NB4 (cell line): Measurements from ENCODE around the gene MROH8.

ENCODE experiments used
- POLR2A ChIP-seq: IDR thresholded peaks from 2 replicates; pipeline ENCODE4 v1.6.1; 2011; ENCODE audit warnings: mild to moderate bottlenecking; ENCODE audit not compliant: insufficient read length; ENCODE audit errors: extremely low read depth
- TF ChIP-seq, protein P1 (sequence below): IDR thresholded peaks from one replicate; pipeline ENCODE4 v1.5.1; 2012; ENCODE audit warnings: low read depth, low read length

DNA sequence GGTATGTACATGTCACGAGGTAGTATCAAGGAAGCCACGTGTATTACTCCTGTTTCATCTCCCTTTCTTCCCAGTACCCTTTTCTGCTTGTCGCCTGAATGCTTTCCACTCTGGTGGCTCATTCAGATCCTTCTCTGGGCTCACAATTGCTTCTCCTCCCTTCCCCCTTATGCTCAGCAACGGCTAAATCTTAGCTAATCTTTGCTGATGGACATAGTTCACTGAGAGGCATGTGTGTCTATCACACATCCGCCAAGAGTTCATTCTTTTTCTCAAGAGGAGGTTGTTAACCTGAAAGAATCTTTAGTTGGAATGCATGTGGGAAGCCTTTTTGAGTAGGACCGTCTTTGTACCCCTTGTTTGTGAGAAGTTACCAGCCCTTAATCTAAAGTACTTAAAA lies 25.8 kb upstream of the MROH8 start:
- no peak for TF ChIP-seq POLR2A
- TF ChIP-seq, protein P1, sequence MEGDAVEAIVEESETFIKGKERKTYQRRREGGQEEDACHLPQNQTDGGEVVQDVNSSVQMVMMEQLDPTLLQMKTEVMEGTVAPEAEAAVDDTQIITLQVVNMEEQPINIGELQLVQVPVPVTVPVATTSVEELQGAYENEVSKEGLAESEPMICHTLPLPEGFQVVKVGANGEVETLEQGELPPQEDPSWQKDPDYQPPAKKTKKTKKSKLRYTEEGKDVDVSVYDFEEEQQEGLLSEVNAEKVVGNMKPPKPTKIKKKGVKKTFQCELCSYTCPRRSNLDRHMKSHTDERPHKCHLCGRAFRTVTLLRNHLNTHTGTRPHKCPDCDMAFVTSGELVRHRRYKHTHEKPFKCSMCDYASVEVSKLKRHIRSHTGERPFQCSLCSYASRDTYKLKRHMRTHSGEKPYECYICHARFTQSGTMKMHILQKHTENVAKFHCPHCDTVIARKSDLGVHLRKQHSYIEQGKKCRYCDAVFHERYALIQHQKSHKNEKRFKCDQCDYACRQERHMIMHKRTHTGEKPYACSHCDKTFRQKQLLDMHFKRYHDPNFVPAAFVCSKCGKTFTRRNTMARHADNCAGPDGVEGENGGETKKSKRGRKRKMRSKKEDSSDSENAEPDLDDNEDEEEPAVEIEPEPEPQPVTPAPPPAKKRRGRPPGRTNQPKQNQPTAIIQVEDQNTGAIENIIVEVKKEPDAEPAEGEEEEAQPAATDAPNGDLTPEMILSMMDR, result no peak
